LNCaP clone FGC (cell line): ENCODE data around the gene PDIA5.

Source experiments
- DNase-seq: peaks from one replicate; pipeline ENCODE4 v3.0.0-alpha.2; 2011; ENCODE audit warnings: low read depth
- H3K4me3 ChIP-seq: 2 replicates; pipeline ENCODE4 v1.5.1; 2011; ENCODE audit warnings: mild to moderate bottlenecking, low read depth, low read length, control low read depth
- TF ChIP-seq, protein P1 (sequence below): IDR thresholded peaks from 2 replicates; pipeline ENCODE4 v1.5.1; 2012; ENCODE audit warnings: mild to moderate bottlenecking; ENCODE audit not compliant: control insufficient read depth, insufficient read depth; ENCODE audit errors: extremely low read depth

Gene PDIA5

DNA sequence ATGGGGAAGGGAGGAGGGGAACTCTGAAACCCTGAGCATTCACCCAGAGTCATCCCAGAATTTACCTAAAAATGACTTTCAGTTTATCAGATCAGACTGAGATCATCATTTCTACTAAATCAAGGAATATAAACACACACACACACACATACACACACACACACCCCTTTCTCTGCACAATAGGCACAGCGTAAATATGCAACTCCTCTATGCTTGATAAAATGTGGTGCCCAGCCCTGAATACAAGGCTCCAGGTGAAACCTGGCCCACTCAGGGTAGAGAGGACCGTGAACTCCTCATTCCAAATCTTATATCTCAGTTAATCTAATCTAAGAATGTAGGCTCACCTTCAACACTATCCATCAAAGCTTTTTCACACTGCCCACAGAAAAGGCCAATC is 103.1 kb downstream of the PDIA5 start:
- DNase-seq = no peak
- no peak overlapping the region for H3K4me3 ChIP-seq
- TF ChIP-seq, protein P1, sequence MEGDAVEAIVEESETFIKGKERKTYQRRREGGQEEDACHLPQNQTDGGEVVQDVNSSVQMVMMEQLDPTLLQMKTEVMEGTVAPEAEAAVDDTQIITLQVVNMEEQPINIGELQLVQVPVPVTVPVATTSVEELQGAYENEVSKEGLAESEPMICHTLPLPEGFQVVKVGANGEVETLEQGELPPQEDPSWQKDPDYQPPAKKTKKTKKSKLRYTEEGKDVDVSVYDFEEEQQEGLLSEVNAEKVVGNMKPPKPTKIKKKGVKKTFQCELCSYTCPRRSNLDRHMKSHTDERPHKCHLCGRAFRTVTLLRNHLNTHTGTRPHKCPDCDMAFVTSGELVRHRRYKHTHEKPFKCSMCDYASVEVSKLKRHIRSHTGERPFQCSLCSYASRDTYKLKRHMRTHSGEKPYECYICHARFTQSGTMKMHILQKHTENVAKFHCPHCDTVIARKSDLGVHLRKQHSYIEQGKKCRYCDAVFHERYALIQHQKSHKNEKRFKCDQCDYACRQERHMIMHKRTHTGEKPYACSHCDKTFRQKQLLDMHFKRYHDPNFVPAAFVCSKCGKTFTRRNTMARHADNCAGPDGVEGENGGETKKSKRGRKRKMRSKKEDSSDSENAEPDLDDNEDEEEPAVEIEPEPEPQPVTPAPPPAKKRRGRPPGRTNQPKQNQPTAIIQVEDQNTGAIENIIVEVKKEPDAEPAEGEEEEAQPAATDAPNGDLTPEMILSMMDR = no peak

DNA sequence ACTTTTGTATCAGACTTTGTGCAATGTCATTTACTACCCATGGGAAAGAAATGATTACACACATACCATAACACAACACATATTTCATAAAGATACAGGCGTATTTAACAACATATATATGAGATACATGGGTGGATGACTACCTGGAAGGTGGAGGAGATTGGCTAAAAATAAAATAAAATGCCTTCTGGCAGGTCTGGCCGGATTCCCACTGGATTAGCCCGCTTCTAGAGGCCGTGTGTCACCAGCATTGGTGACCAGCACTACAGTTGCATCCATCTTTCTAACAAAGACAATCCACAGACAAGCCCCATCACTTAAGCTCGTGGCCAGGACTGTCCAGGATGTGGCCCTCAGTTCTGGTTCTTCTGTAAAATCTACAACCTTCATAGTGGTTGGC is 114.0 kb downstream of the PDIA5 start:
- no peak overlapping the region for H3K4me3 ChIP-seq
- TF ChIP-seq, protein P1 = no peak
- no peak for DNase-seq

DNA sequence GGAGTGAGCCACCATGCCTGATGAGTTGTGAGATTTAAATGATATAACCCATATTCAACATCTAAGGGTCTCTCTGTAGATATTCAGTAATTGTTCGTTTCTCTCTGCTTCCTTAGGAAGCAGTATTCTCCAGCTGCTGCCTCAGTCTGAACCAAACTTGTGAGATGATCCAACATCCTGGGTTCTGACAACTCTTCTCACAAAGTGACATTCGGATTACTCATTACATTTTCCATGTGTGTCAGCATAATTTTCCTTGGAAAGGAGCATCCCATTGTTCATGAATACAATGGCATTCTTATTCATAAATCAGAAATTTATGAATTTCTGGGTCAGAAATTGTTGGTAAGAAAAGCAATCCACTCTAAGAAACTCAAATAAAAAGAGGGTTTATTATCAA is 119.9 kb downstream of the PDIA5 start:
- TF ChIP-seq, protein P1 = no peak
- H3K4me3 ChIP-seq = no peak overlapping the region
- no peak for DNase-seq

GRCh38 chr3:123188058-123188457 is 121.2 kb downstream of the PDIA5 start:
- H3K4me3 ChIP-seq = no peak overlapping the region
- TF ChIP-seq, protein P1 = no peak
- no peak for DNase-seq

GRCh38 chr3:123193448-123194101 is 126.8 kb downstream of the PDIA5 start:
- TF ChIP-seq, protein P1 = no peak
- DNase-seq = peak; percentile 32
- H3K4me3 ChIP-seq = no peak overlapping the region

DNA sequence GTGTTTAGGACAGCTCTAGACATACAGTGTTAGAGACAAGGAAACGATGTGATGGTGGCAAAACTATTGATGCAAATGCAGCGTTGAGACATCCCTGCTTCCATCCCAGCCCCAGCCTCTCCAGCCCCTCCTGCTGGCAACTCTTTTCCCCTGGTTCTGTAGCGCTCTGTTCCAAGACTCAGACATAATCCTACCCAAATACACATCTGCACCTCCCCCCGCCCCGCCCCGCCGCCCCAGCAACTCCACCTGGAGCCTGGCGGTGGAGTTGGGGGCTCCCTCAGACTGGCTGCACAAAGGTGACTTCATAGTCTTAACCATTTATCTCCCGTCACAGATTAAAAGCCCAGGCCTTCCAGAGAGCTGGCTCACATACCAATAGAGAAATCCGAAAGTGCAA is 127.7 kb downstream of the PDIA5 start:
- H3K4me3 ChIP-seq = no peak overlapping the region
- no peak for DNase-seq
- TF ChIP-seq, protein P1 = no peak

DNA sequence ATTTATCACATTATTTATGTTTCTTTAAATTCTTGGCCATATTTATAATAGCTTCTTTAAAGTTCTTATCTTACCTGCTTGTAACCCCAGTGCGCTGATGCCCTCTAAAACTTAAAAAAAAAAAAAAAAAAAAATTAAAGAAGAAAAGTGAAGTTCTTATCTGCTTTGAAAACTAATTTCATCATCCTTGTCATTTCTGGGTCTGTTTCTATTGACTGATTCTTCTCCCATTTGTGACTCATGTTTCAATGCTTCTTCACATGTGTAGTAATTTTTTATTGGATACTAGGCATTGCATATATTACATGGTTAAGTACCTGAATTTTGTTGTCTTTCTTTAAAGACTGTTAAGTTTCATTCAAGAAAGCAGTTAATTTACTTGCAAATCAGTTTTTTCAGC is 131.5 kb downstream of the PDIA5 start:
- TF ChIP-seq, protein P1 = no peak
- DNase-seq = no peak
- H3K4me3 ChIP-seq = no peak overlapping the region
